T-cell (primary cell): ENCODE measurements around the gene MFSD1. TPM values are rescaled to one million over a fixed set of nuclear protein-coding genes. Genes with fewer than 3 reads are reported as not detected.

Source experiments
- ATAC-seq, 4 experiments: fragments of 200-7000 bp in 3 of 4; fragments of 150-1000 bp in 1 of 4; cut with Tn5 transposase; replicated peaks in 1 of 4; 1 replicate in 3 of 4; 2 replicates in 1 of 4; pipeline ENCODE4 v1.10.0; 2021; ENCODE audit warnings: moderate library complexity in 3 of 4, mild to moderate bottlenecking in 2 of 4, moderate number of reproducible peaks in 1 of 4
- CTCF ChIA-PET, 2 donors: fragments of 300-600 bp; sonication (Branson Sonifier 250); formaldehyde crosslinking; loops; one replicate each; lab custom pipeline; 2022; ENCODE audit warnings: antibody characterized with exemption in 2 of 2; lab: Charles Lee
- POLR2A ChIA-PET, 2 donors: fragments of 300-600 bp; sonication (Branson Sonifier 250); formaldehyde crosslinking; loops; one replicate each; lab custom pipeline; 2022; ENCODE audit warnings: antibody characterized with exemption in 2 of 2; lab: Charles Lee
- DNase-seq, 35 experiments: peaks; one replicate each; pipeline versions ENCODE4 v3.0.0 to v3.0.0-alpha.2; 2013 to 2023
- H3K27ac ChIP-seq: one replicate; pipeline ENCODE4 v1.5.1; 2013; ENCODE audit warnings: low read length
- H3K27me3 ChIP-seq, 2 experiments: replicated peaks in 1 of 2; 1 replicate in 1 of 2; 2 replicates in 1 of 2; pipeline versions ENCODE4 v1.6.1 to v1.7.0; 2013; ENCODE audit warnings: low read length in 1 of 2, mixed read lengths in 1 of 2; ENCODE audit not compliant: control insufficient read depth in 2 of 2, insufficient read depth in 2 of 2; ENCODE audit errors: extremely low read depth in 1 of 2
- H3K36me3 ChIP-seq, 2 donors: 1 replicate in 1 of 2; 2 replicates in 1 of 2; pipeline versions ENCODE4 v1.6.1 to v1.7.0; 2013; ENCODE audit warnings: low read length in 1 of 2; ENCODE audit not compliant: control insufficient read depth in 2 of 2, insufficient read depth in 1 of 2; ENCODE audit errors: extremely low read depth in 1 of 2
- H3K4me1 ChIP-seq, 2 experiments: 1 replicate in 1 of 2; 2 replicates in 1 of 2; pipeline versions ENCODE4 v1.6.1 to v1.7.0; 2013; ENCODE audit warnings: low read length in 2 of 2, mixed read lengths in 1 of 2; ENCODE audit not compliant: insufficient read depth in 2 of 2, control insufficient read depth in 1 of 2; ENCODE audit errors: extremely low read depth in 1 of 2
- H3K4me3 ChIP-seq, 2 donors: 1 replicate in 1 of 2; 2 replicates in 1 of 2; pipeline versions ENCODE4 v1.5.1 to v1.7.0; 2013; ENCODE audit warnings: mild to moderate bottlenecking in 2 of 2, low read length in 1 of 2, moderate library complexity in 1 of 2; ENCODE audit not compliant: control insufficient read depth in 1 of 2; ENCODE audit errors: extremely low read depth in 1 of 2
- H3K9me3 ChIP-seq: 2 replicates; pipeline ENCODE4 v1.7.0; 2013
- H3K27ac Mint-ChIP-seq, 2 donors: one replicate each; pipeline ENCODE4 v1.8.0; 2020 to 2021; ENCODE audit warnings: mild to moderate bottlenecking in 2 of 2, mixed read lengths in 2 of 2
- H3K27me3 Mint-ChIP-seq, 2 donors: one replicate each; pipeline ENCODE4 v1.8.0; 2021 to 2022; ENCODE audit warnings: mixed read lengths in 2 of 2
- H3K36me3 Mint-ChIP-seq: one replicate; pipeline ENCODE4 v1.8.0; 2021; ENCODE audit warnings: mixed read lengths
- H3K4me1 Mint-ChIP-seq, 3 donors: one replicate each; pipeline ENCODE4 v1.8.0; 2020 to 2022; ENCODE audit warnings: mixed read lengths in 3 of 3, mild to moderate bottlenecking in 1 of 3
- H3K4me3 Mint-ChIP-seq, 3 donors: one replicate each; pipeline ENCODE4 v1.8.0; 2020 to 2022; ENCODE audit warnings: mild to moderate bottlenecking in 3 of 3, mixed read lengths in 3 of 3, moderate library complexity in 3 of 3
- H3K9me3 Mint-ChIP-seq, 3 donors: one replicate each; pipeline ENCODE4 v1.8.0; 2020 to 2022; ENCODE audit warnings: mixed read lengths in 3 of 3
- WGBS: methylation state at CpG from one replicate; pipeline ENCODE4 v1.1.5; 2013; ENCODE audit warnings: missing lambda C conversion rate; ENCODE audit not compliant: insufficient coverage; 5-methylcytosine and 5-hydroxymethylcytosine counted together
- total RNA-seq, 35 experiments: library from RNA in 6 of 35; stranded (reverse) in 6 of 35; fragments of 120-200 nt in 1 of 35; gene quantifications; one replicate each; pipeline versions ENCODE4 v1.2.1 to v1.2.4 and lab custom pipeline; 2013 to 2026

MFSD1 gene
- total RNA-seq, 5 donors from 2014 or later (not counting 1 experiment from before 2014, with no cell fraction given) = 17.7 to 28.3 (median 25.5) TPM

DNA sequence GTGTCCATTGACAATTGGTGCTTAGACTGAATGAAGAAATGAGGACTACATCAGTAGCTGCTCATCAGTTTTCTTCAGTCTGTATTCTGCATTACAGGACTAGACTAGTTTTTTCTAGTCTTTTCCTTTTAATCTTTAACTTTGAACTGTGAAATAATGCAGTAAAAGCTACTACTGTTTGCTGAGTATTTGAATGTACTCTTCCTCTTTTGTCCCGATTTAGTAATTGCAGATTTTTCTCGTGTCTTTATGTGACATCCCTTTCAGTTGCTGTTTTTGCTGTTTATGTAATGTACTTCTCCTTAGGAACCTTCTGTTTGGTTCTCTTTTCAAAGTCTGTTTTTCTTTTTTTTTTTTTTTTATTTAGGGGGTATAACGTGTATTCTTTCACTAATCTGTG, 17.4 kb downstream of the MFSD1 start:
- Histone ChIP-seq H3K4me3 (no peak overlapping the region), H3K9me3 (no peaks in the 10 kb centered on the region), H3K4me1 (no peaks in the 10 kb centered on the region), H3K27ac (no peak overlapping the region), H3K27me3 (no peaks in the 10 kb centered on the region), H3K36me3 (peaks cover 7 to 47% of the 10 kb centered on the region in 2 donors)
- no peak for DNase-seq
- no CpG with 5 or more reads among the region's 3 CpGs for WGBS
- no peak for ATAC-seq
- H3K4me1 Mint-ChIP-seq = no peaks in the 10 kb centered on the region
- no peaks in the 10 kb centered on the region for H3K9me3 Mint-ChIP-seq
- H3K27ac Mint-ChIP-seq = no peak overlapping the region
- no peaks in the 10 kb centered on the region for H3K27me3 Mint-ChIP-seq
- POLR2A ChIA-PET = interaction anchor here in 1 of 2 donors (0.6 kb wide), 1 partner anchor 140 kb away, joined by 3 read pairs; no protein-coding TSS in a partner anchor
- CTCF ChIA-PET = interaction anchor here in 1 of 2 donors (0.5 kb wide), 1 partner anchor 136 kb away, joined by 3 read pairs; no protein-coding TSS in a partner anchor
- H3K4me3 Mint-ChIP-seq = no peak overlapping the region
- peaks cover 61% of the 10 kb centered on the region for H3K36me3 Mint-ChIP-seq

DNA sequence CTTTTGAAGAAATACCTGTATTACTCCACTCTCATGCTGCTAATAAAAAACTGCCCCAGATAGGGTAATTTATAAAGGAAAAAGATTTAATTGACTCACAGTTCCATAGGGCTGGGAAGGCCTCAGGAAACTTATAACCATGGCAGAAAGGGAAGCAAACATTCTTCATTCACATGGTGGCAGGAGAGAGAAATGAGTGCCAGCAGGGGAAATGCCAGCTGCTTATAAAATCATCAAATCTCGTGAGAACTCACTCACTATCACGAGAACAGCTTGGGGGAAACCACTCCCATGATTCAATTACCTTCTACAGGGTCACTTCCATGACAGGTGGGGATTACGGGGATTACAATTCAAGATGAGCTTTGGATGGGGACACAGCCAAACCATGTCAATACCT, 18.7 kb downstream of the MFSD1 start:
- H3K4me1 Mint-ChIP-seq = no peaks in the 10 kb centered on the region
- WGBS = 80% methylated on average over 1 of the region's 3 CpGs
- peaks cover 53% of the 10 kb centered on the region for H3K36me3 Mint-ChIP-seq
- no peak overlapping the region for H3K27ac Mint-ChIP-seq
- ChIA-PET POLR2A (no interaction called here), CTCF (no interaction called here)
- ATAC-seq (no peak), DNase-seq (no peak)
- no peak overlapping the region for H3K4me3 ChIP-seq
- no peak overlapping the region for H3K4me3 Mint-ChIP-seq
- peaks cover 7 to 47% of the 10 kb centered on the region in 2 donors for H3K36me3 ChIP-seq
- no peak overlapping the region for H3K27ac ChIP-seq
- no peaks in the 10 kb centered on the region for H3K9me3 Mint-ChIP-seq
- no peaks in the 10 kb centered on the region for H3K4me1 ChIP-seq
- no peaks in the 10 kb centered on the region for H3K27me3 Mint-ChIP-seq
- H3K9me3 ChIP-seq = no peaks in the 10 kb centered on the region
- no peaks in the 10 kb centered on the region for H3K27me3 ChIP-seq

DNA sequence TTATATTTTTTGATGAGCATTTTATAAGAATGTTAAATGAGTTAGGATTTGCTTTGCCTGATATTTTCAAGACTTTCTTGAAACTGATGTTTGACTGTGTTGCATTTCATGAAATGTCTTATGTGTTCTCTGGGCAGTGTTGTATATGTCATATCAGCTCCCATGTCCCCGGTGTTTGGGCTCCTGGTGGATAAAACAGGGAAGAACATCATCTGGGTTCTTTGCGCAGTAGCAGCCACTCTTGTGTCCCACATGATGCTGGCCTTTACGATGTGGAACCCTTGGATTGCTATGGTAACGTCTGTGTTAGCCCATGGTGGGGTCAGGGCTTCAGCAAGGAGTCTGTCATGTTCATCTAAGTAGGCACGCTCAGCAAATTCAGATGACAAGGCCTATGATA, 20.0 kb downstream of the MFSD1 start:
- Histone ChIP-seq H3K4me3 (no peak overlapping the region), H3K9me3 (no peaks in the 10 kb centered on the region), H3K27me3 (no peaks in the 10 kb centered on the region), H3K36me3 (peaks cover 7 to 48% of the 10 kb centered on the region in 2 donors), H3K4me1 (no peaks in the 10 kb centered on the region), H3K27ac (no peak overlapping the region)
- ATAC-seq (no peak), DNase-seq (no peak)
- CTCF ChIA-PET = no interaction called here
- no peak overlapping the region for H3K27ac Mint-ChIP-seq
- POLR2A ChIA-PET = no interaction called here
- H3K4me3 Mint-ChIP-seq = no peak overlapping the region
- no peaks in the 10 kb centered on the region for H3K9me3 Mint-ChIP-seq
- H3K27me3 Mint-ChIP-seq = no peaks in the 10 kb centered on the region
- peaks cover 51% of the 10 kb centered on the region for H3K36me3 Mint-ChIP-seq
- no peaks in the 10 kb centered on the region for H3K4me1 Mint-ChIP-seq
- WGBS = 100% methylated on average over 2 of the region's 5 CpGs

DNA sequence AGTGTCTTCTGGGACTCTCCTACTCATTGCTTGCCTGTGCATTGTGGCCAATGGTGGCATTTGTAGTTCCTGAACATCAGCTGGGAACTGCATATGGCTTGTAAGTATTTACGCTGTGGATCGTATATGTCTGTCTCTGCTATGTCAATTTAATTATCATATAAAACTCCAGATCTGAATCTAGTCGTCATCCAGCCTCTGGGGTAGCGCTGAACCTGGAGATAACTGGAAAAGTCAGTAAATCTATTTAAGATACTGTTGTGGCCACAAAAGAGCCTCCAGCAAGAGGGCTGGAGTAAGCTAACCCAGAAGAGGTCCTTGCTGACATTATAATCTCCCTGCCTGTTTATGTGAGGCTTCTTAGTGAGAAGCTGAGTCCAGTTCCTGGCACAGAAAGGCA, 21.6 kb downstream of the MFSD1 start:
- Mint-ChIP-seq H3K27ac (no peak overlapping the region), H3K9me3 (no peaks in the 10 kb centered on the region), H3K36me3 (peaks cover 52% of the 10 kb centered on the region), H3K4me1 (no peaks in the 10 kb centered on the region), H3K27me3 (no peaks in the 10 kb centered on the region), H3K4me3 (no peak overlapping the region)
- ATAC-seq = no peak
- POLR2A ChIA-PET = no interaction called here
- H3K4me3 ChIP-seq = no peak overlapping the region
- no peaks in the 10 kb centered on the region for H3K27me3 ChIP-seq
- peaks cover 7 to 45% of the 10 kb centered on the region in 2 donors for H3K36me3 ChIP-seq
- no peak overlapping the region for H3K27ac ChIP-seq
- CTCF ChIA-PET = no interaction called here
- no peaks in the 10 kb centered on the region for H3K9me3 ChIP-seq
- no peaks in the 10 kb centered on the region for H3K4me1 ChIP-seq
- DNase-seq = no peak
- 100% methylated on average over 2 of the region's 4 CpGs for WGBS

DNA sequence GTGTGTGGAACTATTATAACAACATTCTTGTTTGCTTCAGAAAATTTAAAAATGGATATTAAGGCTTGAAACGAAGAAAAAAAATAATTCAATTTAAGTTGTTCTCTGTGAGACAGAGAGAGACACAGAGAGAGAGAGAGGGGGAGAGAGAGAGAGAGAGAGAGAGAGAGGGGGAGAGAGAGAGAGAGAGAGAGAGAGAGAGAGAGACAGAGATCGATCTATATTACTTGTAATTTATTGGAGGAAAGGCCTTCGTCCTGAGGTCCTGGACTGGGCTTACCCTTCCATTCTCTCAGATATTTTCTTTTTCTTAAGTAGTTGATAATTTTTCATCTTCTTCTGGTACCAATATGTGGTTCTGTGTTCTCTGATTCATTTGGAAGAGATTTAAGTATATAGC, 25.9 kb downstream of the MFSD1 start:
- ChIA-PET CTCF (no interaction called here), POLR2A (interaction anchor here in 1 of 2 donors (0.6 kb wide), 1 partner anchor 105 kb away, joined by 4 read pairs; no protein-coding TSS in a partner anchor)
- DNase-seq (no peak), ATAC-seq (no peak)
- H3K27me3 Mint-ChIP-seq = no peaks in the 10 kb centered on the region
- H3K4me3 Mint-ChIP-seq = no peak overlapping the region
- peaks cover 5 to 43% of the 10 kb centered on the region in 2 donors for H3K36me3 ChIP-seq
- no peak overlapping the region for H3K27ac ChIP-seq
- no peaks in the 10 kb centered on the region for H3K4me1 ChIP-seq
- peaks cover 53% of the 10 kb centered on the region for H3K36me3 Mint-ChIP-seq
- no peak overlapping the region for H3K4me3 ChIP-seq
- H3K9me3 ChIP-seq = no peaks in the 10 kb centered on the region
- no CpG with 5 or more reads among the region's 3 CpGs for WGBS
- no peak overlapping the region for H3K27ac Mint-ChIP-seq
- no peaks in the 10 kb centered on the region for H3K9me3 Mint-ChIP-seq
- H3K4me1 Mint-ChIP-seq = no peaks in the 10 kb centered on the region
- H3K27me3 ChIP-seq = no peaks in the 10 kb centered on the region

DNA sequence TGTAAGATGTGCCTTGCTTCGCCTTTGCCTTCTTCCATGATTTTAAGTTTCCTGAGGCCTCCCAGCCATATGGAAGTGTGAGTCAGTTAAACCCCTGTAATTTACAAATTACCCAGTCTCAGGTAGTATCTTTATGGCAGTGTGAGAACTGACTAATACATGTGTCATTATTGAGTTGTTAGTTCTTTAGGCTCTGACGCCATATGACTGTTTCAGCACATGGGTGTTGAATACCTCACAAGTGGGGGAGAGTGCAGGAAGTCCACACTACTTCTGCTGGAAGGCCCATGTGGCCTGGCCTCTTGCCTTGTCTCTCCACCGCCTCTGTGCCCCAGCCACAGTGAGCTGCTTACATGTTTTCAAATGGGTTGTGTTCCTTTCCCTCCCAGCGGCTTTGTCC, 28.5 kb downstream of the MFSD1 start:
- ChIA-PET CTCF (interaction anchor here in 1 of 2 donors (0.6 kb wide), 1 partner anchor 1211 kb away, joined by 3 read pairs; no protein-coding TSS in a partner anchor), POLR2A (no interaction called here)
- DNase-seq = no peak
- no peak for ATAC-seq
- peaks cover 40% of the 10 kb centered on the region for H3K36me3 Mint-ChIP-seq
- 100% methylated on average over 1 of the region's 4 CpGs for WGBS
- no peak overlapping the region for H3K27ac Mint-ChIP-seq
- H3K4me1 ChIP-seq = no peaks in the 10 kb centered on the region
- H3K9me3 ChIP-seq = no peaks in the 10 kb centered on the region
- H3K27ac ChIP-seq = no peak overlapping the region
- H3K4me3 Mint-ChIP-seq = no peak overlapping the region
- no peaks in the 10 kb centered on the region for H3K27me3 Mint-ChIP-seq
- no peaks in the 10 kb centered on the region for H3K27me3 ChIP-seq
- no peaks in the 10 kb centered on the region for H3K9me3 Mint-ChIP-seq
- peaks cover 0 to 7% (median 0%) of the 10 kb centered on the region in 3 donors for H3K4me1 Mint-ChIP-seq
- no peak overlapping the region for H3K4me3 ChIP-seq
- H3K36me3 ChIP-seq = peaks cover 0 to 22% of the 10 kb centered on the region in 2 donors

DNA sequence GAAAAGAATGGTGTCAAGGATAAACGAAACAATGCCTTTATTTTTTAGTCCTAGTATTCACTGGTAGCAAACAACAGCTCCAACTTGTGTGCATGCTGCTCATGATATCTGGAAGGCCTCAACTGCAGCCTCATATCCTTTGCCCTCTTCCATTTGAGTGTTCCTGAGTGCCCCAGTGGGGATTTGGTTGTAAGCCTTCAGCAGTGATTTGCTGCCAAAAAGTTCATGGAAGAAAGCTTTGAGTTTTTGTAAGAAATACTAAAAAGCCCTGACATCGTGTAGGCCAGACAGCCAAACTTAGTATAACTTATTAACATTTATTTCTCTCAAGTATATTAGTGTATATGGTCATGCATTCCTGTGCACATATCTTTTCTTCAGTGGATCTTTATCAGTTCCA, 30.0 kb downstream of the MFSD1 start:
- H3K27me3 Mint-ChIP-seq = no peaks in the 10 kb centered on the region
- Histone ChIP-seq H3K27ac (no peak overlapping the region), H3K4me3 (no peak overlapping the region), H3K27me3 (no peaks in the 10 kb centered on the region), H3K4me1 (no peaks in the 10 kb centered on the region), H3K9me3 (no peaks in the 10 kb centered on the region), H3K36me3 (peaks cover 0 to 20% of the 10 kb centered on the region in 2 donors)
- ATAC-seq (no peak), DNase-seq (no peak)
- H3K4me3 Mint-ChIP-seq = no peak overlapping the region
- no peak overlapping the region for H3K27ac Mint-ChIP-seq
- no peaks in the 10 kb centered on the region for H3K9me3 Mint-ChIP-seq
- H3K36me3 Mint-ChIP-seq = peaks cover 40% of the 10 kb centered on the region
- ChIA-PET POLR2A (no interaction called here), CTCF (no interaction called here)
- H3K4me1 Mint-ChIP-seq = peaks cover 0 to 7% (median 0%) of the 10 kb centered on the region in 3 donors
- 50% methylated on average over 1 of the region's 2 CpGs for WGBS
